Uterus (tissue), 2 donors: Measurements from ENCODE around the gene REEP5.

ENCODE experiments used
- CTCF ChIP-seq, 4 experiments: fragments of 200-600 bp in 2 of 4; fragments of 450-650 bp in 2 of 4; sonication (generic) in 2 of 4; IDR thresholded peaks; one replicate each; pipeline ENCODE4 v1.5.1; 2016 to 2019; ENCODE audit warnings: antibody characterized with exemption in 4 of 4, mild to moderate bottlenecking in 2 of 4, moderate library complexity in 1 of 4
- POLR2A ChIP-seq, 2 donors: fragments of 450-650 bp; IDR thresholded peaks; one replicate each; pipeline ENCODE4 v1.6.1; 2016; ENCODE audit warnings: antibody characterized with exemption in 2 of 2, mild to moderate bottlenecking in 1 of 2, moderate library complexity in 1 of 2

GRCh38 chr5:112931473-112931872, 9.4 kb upstream of the REEP5 start:
- TF ChIP-seq CTCF (IDR thresholded peaks at IDR 0.05): no peak
- TF ChIP-seq POLR2A (IDR thresholded peaks at IDR 0.05): no peak
